Kidney capillary endothelial cell (primary cell): ENCODE data around the gene CUBN.
"Not testable (repeated sequence)": the region's sequence is repeated elsewhere in the genome, so short reads cannot be mapped to it uniquely, and the experiment has no call there.

Experiments
- DNase-seq: peaks from one replicate; pipeline ENCODE4 v3.0.0-alpha.2; 2018; ENCODE audit warnings: low spot score

Gene CUBN

GRCh38 chr10:16867556-16867955 lies 262.1 kb downstream of the CUBN start:
- DNase-seq, result no peak

GRCh38 chr10:16866541-16867275 lies 262.9 kb downstream of the CUBN start:
- no peak for DNase-seq

- no peak for DNase-seq
Observed at GRCh38 chr10:16865766-16866165, 263.8 kb downstream of the CUBN start.

GRCh38 chr10:16863766-16864165 lies 265.8 kb downstream of the CUBN start:
- DNase-seq, result no peak

- no peak for DNase-seq
Observed at GRCh38 chr10:16857419-16857818, 272.2 kb downstream of the CUBN start.

GRCh38 chr10:16856567-16856966 lies 273.0 kb downstream of the CUBN start:
- peak; percentile 46 for DNase-seq

- DNase-seq, result no peak
Observed at GRCh38 chr10:16856092-16856491, 273.5 kb downstream of the CUBN start.

GRCh38 chr10:16854623-16855022 lies 275.0 kb downstream of the CUBN start:
- DNase-seq, result peak; percentile 57

- no peak for DNase-seq
Observed at GRCh38 chr10:16853809-16854208, 275.8 kb downstream of the CUBN start.

- DNase-seq, result peak; percentile 58
Observed at GRCh38 chr10:16853201-16853600, 276.4 kb downstream of the CUBN start.

- no peak for DNase-seq
Observed at GRCh38 chr10:16852624-16853023, 277.0 kb downstream of the CUBN start.

GRCh38 chr10:16848562-16849154 lies 281.0 kb downstream of the CUBN start:
- DNase-seq, result no peak

- DNase-seq, result no peak
Observed at GRCh38 chr10:16847644-16848043, 282.0 kb downstream of the CUBN start.

GRCh38 chr10:16845248-16845647 lies 284.4 kb downstream of the CUBN start:
- no peak for DNase-seq

- peak; percentile 83 for DNase-seq
Observed at GRCh38 chr10:16843252-16843870, 286.2 kb downstream of the CUBN start.

- DNase-seq, result no peak
Observed at GRCh38 chr10:16835228-16835627, 294.4 kb downstream of the CUBN start.

GRCh38 chr10:16832351-16833080 lies 297.1 kb downstream of the CUBN start:
- peak; percentile 92 for DNase-seq

- peak; percentile 82 for DNase-seq
Observed at GRCh38 chr10:16828701-16829175, 300.9 kb downstream of the CUBN start.

- DNase-seq, result peak; percentile 89
Observed at GRCh38 chr10:16828114-16828568, 301.5 kb downstream of the CUBN start.

GRCh38 chr10:16827474-16827873 lies 302.1 kb downstream of the CUBN start:
- not testable (repeated sequence) for DNase-seq

GRCh38 chr10:16822726-16823360 lies 306.8 kb downstream of the CUBN start:
- DNase-seq, result no peak

- DNase-seq, result no peak
Observed at GRCh38 chr10:16822027-16822426, 307.6 kb downstream of the CUBN start.
